Epithelial cell of proximal tubule (primary cell): ENCODE measurements around the gene SLC4A3. TPM values are rescaled to one million over a fixed set of nuclear protein-coding genes. Genes with fewer than 3 reads are reported as not detected.

Source experiments
- DNase-seq: peaks from one replicate; pipeline ENCODE4 v3.0.0-alpha.2; 2011; ENCODE audit warnings: low read depth
- H3K4me3 ChIP-seq: 2 replicates; pipeline ENCODE4 v1.5.1; 2011; ENCODE audit warnings: low read depth, mild to moderate bottlenecking, low read length
- CTCF ChIP-seq: conservative IDR thresholded peaks from 2 replicates; pipeline ENCODE4 v1.5.1; 2012; ENCODE audit warnings: low read depth, mild to moderate bottlenecking, low read length
- total RNA-seq: library from RNA; depleted of rRNA; stranded (reverse); fragments of >200 nt; gene quantifications from 2 replicates; pipeline ENCODE4 v1.2.3, GENCODE V29; 2015

Gene SLC4A3
- total RNA-seq, 1 donor from 2014 or later, result 12.2 TPM

- H3K4me3 ChIP-seq, result no peak overlapping the region
- no peak for DNase-seq
- no peak for TF ChIP-seq CTCF
These were observed 890 bp upstream of the SLC4A3 start for GRCh38 chr2:219626540-219626939.

DNA sequence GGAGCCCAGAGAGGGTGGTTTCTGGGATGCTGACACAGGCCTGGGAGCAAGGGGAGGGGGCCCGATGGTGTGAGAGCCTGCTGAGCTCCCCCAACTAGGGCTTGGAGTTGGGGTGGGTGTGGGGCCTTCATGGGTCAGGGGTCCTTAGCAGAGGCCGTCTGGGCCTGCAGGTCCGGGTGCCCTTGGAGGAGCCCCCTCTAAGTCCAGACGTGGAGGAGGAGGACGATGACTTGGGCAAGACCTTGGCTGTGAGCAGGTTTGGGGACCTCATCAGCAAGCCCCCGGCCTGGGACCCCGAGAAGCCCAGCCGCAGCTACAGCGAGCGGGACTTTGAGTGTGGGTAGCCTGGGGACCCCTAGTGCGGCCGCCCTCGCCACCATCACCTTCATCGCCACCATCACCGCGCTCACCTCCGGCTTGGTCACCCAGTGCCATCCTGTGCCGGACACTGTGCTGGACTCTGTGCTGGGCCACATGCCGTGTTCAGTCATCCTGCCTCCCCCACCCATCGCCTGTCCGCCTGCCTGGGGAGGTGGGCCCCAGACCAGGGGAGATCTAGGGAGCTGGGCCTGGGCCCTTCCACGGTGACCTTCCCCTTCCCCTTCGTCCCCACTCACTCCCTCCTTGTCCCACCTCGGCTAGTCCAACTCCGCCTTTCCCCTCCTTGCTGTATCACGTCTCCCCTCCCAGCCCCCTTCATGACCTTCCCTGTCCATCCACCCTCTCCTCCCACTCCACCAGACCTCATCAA, 980 bp downstream of the SLC4A3 start:
- no peak for DNase-seq
- no peak for TF ChIP-seq CTCF
- peak overlapping the region; percentile 66 for H3K4me3 ChIP-seq

DNA sequence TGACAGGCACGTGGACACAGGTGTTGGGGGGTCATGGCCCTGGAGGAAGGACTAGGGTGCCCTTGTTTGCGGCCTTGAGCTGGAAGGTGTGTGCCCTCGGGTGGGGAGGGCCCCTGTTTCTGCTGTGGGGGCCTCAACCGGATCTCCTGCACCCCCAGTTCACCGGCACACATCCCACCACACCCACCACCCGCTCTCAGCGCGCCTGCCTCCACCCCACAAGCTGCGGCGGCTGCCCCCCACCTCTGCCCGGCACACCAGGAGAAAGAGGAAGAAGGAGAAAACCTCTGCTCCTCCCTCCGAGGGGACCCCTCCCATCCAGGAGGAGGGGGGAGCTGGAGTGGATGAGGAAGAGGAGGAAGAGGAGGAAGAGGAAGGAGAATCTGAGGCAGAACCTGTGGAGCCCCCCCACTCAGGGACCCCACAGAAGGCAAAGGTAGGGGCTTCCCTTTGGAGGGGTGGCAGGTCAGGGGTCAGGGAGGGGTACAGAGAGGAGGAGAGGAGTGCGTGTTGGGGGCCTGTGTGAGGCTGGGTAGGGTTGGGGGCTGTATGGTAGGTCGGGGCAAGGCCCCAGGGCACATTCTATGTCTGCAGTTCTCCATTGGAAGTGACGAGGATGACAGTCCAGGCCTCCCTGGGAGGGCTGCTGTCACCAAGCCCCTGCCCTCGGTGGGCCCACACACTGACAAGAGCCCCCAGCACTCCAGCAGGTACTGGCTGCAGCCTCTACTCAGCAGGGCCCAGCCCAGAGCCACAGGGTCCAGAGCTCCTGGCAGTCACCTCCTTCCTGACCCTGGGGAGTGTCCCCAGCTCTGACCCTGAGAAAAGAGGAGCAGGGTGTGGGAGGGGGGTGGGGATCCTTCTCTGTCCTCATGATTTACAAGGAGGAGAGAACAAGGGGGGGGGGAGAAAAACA, 1.8 kb downstream of the SLC4A3 start:
- no peak for DNase-seq
- TF ChIP-seq CTCF, result no peak

DNA sequence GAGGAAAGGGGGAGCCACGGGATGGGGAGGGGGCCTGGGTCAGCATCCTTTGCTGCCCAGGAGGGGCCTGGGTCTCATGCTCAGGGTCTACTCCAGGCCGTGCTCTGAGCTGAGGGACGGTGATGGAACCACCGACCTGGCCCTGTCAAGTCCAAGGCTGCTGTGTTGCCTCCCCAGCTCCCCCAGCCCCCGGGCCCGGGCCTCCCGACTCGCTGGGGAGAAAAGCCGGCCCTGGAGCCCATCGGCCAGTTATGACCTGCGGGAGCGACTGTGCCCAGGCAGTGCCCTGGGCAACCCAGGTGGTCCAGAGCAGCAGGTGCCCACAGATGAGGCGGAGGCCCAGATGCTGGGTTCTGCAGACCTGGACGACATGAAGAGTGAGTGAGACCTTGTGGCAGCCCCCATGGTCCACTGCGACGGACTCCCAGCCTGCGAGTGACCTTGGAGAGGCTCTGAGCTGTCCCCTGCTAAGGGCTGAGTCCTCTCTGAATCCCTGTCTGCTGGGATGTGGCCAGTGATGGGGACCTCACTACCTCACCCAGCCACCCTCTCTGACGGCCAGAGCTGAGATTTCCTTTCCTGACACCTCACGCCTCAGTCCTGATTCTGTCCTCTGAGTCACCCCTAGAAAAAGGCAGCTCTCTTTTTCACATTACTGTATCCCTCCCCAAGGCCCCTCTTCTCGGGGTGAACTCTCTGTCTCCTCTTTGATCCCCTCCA, 2.7 kb downstream of the SLC4A3 start:
- no peak for TF ChIP-seq CTCF
- H3K4me3 ChIP-seq, result no peak overlapping the region
- no peak for DNase-seq

More for the DNA sequence above, 1.8 kb downstream of the SLC4A3 start:
- H3K4me3 ChIP-seq, result no peak overlapping the region

- no peak for TF ChIP-seq CTCF
- no peak overlapping the region for H3K4me3 ChIP-seq
- no peak for DNase-seq
These were observed 3.5 kb downstream of the SLC4A3 start for GRCh38 chr2:219630770-219631405.

DNA sequence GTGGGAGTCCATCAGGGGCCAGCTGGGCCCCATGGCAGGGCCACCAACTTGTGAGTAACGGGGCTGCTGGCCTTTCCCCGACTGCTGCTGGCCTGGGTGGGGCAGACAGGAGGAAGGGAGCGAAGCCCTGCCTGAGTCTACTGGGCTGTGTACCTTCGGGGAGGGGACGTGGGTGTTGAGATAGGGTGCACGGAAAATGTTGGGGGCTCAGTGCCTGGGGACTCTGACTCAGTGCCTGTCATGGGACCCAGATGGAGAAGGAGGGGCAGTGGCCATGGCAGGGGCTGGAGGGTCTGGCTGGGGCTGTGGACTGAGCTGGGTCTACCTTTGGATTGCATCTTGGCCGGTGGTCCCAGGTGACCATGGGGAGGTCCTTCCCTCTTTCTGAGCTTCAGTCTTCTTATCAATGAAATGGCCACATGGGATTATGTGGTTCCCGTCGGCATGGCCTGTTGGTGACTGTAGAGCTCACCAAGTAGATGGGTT, 4.0 kb downstream of the SLC4A3 start:
- no peak for DNase-seq
- TF ChIP-seq CTCF, result no peak
- no peak overlapping the region for H3K4me3 ChIP-seq
